HG03378 (cell line): ENCODE data around the gene ANAPC1.
"Not testable (repeated sequence)": the region's sequence is repeated elsewhere in the genome, so short reads cannot be mapped to it uniquely, and the experiment has no call there.

Experiments
- ATAC-seq: cut with Tn5 transposase; IDR thresholded peaks from one replicate; pipeline ENCODE4 v1.9.1; 2021; ENCODE audit warnings: mild to moderate bottlenecking, moderate library complexity; ENCODE audit not compliant: unreplicated experiment

ANAPC1 gene

GRCh38 chr2:111812970-111813622 lies 70.9 kb downstream of the ANAPC1 start:
- not testable (repeated sequence) for ATAC-seq

- not testable (repeated sequence) for ATAC-seq
These were observed 93.4 kb downstream of the ANAPC1 start for GRCh38 chr2:111790633-111791032.

DNA sequence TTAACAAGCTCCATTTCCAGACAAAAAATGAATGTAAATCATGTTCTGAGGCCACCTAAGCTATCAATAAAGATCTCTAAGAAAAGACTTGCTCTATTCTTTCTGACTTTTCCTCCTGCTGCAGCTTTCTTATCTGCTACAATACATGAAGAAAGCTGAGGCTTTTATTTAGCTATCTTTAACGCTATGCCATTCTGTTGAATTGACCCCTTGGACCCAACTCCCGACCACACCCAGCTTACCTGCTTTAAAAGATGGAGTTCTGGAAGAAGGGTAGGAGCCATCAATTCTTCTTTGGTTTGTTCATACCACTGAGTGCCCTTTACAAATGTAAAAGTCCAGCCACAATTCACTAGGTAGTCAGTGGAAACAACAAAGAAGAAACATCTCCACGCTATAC lies 99.9 kb downstream of the ANAPC1 start:
- ATAC-seq = not testable (repeated sequence)

GRCh38 chr2:111782195-111782594 lies 101.8 kb downstream of the ANAPC1 start:
- not testable (repeated sequence) for ATAC-seq

GRCh38 chr2:111781443-111782094 lies 102.4 kb downstream of the ANAPC1 start:
- ATAC-seq = not testable (repeated sequence)

GRCh38 chr2:111777155-111777554 lies 106.8 kb downstream of the ANAPC1 start:
- not testable (repeated sequence) for ATAC-seq

- not testable (repeated sequence) for ATAC-seq
These were observed 107.7 kb downstream of the ANAPC1 start for GRCh38 chr2:111776296-111776695.

GRCh38 chr2:111772180-111772579 lies 111.8 kb downstream of the ANAPC1 start:
- ATAC-seq = not testable (repeated sequence)

DNA sequence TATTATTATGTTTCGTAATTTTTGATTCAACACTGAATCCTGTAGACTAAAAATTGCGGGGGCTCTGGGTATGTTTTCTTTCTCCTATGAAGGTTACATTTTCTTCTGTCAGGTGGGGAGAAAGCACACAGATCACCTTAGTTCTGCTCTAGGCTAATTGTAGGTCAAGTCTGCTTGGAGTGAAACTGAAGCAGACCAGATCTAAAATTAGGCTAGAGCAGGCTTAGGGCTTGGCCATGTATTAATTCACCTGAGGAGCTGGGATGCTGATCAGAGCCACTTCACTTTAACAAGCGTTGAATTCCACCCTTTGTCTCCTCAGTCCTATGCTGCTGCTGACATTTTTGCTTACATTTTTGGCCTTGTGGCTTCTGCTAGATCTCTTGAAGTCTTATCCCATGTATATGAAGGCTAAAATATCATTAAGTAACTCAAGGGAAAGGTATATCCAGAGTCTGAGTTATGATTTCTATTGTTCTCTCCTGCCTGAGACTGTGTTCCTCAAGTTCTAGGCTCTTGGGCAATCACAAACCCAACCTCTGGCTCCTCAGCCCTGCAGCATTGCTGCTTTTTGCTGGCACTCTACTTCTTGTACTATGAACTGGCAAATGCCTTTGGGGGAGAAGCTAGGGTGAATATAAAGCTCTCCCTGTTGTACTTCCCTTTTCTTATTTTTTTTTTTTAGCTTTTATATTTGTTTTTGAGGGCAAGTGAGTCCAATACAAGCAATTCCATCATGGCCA lies 112.9 kb downstream of the ANAPC1 start:
- not testable (repeated sequence) for ATAC-seq

DNA sequence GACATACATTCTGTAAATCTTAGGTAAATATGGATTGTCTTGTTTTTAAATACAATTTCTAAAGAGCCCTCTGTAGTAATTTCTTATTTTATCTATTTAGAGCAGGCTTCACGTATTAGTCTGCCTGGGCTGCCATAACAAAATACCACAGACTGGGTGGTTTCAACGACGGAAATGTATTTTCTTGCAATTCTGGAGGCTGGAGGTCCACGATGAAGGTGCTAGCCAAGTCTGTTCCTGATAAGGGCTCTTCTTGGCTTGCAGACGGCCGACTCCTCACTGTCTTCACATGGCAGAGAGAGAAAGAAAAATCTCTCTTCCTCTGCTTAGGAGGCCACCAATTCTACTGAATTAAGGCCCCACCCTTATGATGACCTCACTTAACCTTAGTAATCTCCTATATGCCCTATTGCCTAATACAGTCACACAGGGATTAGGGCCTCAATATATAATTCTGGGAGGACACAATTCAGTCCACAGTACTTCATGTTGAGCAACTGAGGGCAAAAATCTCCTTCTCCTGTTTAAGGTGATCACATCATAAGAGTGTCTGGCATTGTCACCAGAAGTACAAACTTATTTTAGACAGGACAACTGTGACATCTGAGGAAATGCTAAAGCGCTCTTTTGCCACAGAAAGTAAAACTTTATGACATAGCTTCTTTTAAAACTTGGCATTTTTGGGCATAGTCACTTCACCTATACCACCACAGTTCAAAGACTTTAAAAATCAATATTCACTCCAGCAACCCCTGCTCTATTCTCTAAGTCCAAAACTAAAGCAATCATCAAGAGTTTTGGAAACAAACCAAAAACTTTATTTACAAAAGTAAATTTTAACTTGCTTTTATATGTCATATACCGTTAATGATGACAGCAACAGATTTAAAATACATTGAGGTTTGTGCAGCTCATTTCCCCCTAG lies 115.5 kb downstream of the ANAPC1 start:
- ATAC-seq = not testable (repeated sequence)

- not testable (repeated sequence) for ATAC-seq
These were observed 116.9 kb downstream of the ANAPC1 start for GRCh38 chr2:111767087-111767486.

DNA sequence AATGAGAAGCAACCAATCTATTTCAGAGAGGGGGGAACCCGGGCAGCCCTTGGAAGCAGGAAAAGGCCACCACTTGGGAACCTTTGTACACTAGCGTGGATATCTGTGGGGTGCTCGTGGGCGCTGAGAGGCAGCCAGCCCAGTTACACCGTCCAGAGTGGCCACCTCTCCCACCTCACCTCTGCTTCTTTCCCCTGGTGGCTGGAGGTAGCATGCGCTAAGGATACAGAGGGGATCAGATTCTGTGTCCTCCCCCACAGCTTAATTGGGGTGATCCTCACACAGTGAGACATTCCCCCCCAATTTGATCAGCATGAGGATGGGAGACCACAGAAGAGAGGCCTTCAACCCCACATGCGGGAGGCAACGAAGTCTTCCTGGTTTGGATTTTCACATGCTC lies 117.7 kb downstream of the ANAPC1 start:
- ATAC-seq = not testable (repeated sequence)

GRCh38 chr2:111764151-111764550 lies 119.8 kb downstream of the ANAPC1 start:
- not testable (repeated sequence) for ATAC-seq

- ATAC-seq = not testable (repeated sequence)
These were observed 123.2 kb downstream of the ANAPC1 start for GRCh38 chr2:111760697-111761284.

GRCh38 chr2:111752533-111752932 lies 131.5 kb downstream of the ANAPC1 start:
- ATAC-seq = not testable (repeated sequence)

- ATAC-seq = not testable (repeated sequence)
These were observed 133.4 kb downstream of the ANAPC1 start for GRCh38 chr2:111750641-111751040.

DNA sequence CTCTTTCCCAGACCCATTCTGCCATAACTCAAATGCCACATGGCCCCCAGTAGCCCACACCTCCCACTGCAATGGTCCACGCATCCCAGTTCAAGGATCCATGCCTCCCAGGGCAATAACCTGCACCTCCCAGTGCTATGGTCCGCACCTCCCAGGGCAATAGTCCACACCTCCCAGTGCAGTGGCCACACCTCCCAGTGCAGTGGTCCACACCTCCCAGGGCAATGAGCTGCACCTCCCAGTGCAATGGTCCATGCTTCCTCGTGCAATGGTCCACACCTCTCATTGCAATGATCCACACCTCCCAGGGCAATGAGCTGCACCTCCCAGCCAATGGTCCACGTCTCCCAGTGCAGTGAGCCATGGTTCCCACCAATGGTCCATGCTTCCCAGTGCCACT lies 135.6 kb downstream of the ANAPC1 start:
- not testable (repeated sequence) for ATAC-seq

- not testable (repeated sequence) for ATAC-seq
These were observed 136.4 kb downstream of the ANAPC1 start for GRCh38 chr2:111747410-111748115.

GRCh38 chr2:111744751-111745150 lies 139.2 kb downstream of the ANAPC1 start:
- ATAC-seq = not testable (repeated sequence)
